GM10847 (cell line): ENCODE results near the gene CR1.

Experiments used
- POLR2A ChIP-seq: IDR thresholded peaks from 2 replicates; pipeline ENCODE4 v1.6.1; 2011; ENCODE audit not compliant: insufficient read length; ENCODE audit errors: extremely low read depth

The CR1 gene

GRCh38 chr1:207581496-207582153 is 85.7 kb downstream of the CR1 start:
- no peak for TF ChIP-seq POLR2A

GRCh38 chr1:207603777-207604176 is 107.8 kb downstream of the CR1 start:
- no peak for TF ChIP-seq POLR2A

- no peak for TF ChIP-seq POLR2A
Observed at GRCh38 chr1:207605444-207606361, 109.7 kb downstream of the CR1 start.

GRCh38 chr1:207606362-207606755 is 110.4 kb downstream of the CR1 start:
- TF ChIP-seq POLR2A: no peak

DNA sequence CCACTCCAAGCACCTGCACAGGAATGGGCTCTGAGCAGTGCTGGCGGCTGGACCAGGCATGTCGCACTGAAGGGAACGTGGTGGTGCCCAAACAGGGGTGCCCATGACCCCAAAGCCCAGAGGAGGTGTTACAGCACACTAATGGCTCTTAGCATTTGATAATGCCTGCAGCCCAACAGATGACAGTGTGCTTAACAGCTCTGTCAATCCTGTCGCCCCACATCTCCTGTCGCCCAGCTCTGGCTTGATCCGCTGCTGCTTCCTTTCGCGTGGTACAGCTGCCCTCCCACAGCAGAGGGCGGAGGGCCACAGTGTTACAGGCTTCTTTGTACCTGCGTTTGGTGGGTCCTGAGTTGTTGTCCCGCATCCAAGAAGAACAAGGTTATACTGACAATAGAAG is 116.8 kb downstream of the CR1 start:
- TF ChIP-seq POLR2A: no peak

DNA sequence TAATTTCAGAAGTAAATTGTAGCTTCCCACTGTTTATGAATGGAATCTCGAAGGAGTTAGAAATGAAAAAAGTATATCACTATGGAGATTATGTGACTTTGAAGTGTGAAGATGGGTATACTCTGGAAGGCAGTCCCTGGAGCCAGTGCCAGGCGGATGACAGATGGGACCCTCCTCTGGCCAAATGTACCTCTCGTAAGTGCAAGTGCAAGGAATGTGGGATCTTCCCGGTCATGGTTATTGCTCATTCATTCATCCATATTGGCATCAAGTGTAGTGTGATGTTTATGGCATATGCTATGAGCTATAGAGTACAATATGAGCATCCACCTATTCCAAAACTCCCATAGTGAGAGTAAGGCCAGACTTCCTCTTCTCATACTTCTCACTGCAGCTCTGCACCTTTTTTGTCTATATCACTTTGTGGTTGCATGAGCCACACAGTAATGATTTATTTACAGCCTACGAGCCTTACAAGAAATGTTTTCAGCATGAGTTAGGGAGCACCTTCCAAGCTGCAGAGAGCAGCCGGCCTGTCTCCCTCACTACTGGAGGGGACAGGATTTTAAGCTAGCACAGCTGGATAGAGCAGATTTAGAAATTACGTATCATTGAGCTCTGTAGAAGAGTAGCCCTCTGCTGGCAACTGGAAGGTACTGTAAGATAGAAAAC is 124.0 kb downstream of the CR1 start:
- no peak for TF ChIP-seq POLR2A

- no peak for TF ChIP-seq POLR2A
Observed at GRCh38 chr1:207620543-207620893, 124.6 kb downstream of the CR1 start.

- no peak for TF ChIP-seq POLR2A
Observed at GRCh38 chr1:207626972-207627337, 131.0 kb downstream of the CR1 start.

DNA sequence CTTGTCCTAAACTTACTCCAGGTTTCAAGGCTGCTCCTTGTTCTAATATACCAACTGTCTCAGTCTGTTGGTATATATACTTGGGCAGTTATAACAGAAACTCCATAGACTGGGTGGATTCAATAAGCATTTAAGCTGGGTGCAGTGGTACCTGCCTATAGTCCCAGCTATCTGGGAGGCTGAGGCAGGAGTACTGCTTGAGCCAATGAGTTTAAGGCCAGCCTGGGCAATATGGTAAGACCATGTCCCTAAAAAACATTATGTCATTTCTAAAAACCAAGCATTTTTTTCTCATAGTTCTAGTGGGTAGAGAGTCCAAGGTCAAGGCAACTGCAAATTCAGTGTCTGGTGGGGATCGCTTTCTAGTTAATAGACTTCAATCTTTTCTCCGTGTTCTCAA is 131.5 kb downstream of the CR1 start:
- no peak for TF ChIP-seq POLR2A

GRCh38 chr1:207628776-207629175 is 132.8 kb downstream of the CR1 start:
- TF ChIP-seq POLR2A: no peak

DNA sequence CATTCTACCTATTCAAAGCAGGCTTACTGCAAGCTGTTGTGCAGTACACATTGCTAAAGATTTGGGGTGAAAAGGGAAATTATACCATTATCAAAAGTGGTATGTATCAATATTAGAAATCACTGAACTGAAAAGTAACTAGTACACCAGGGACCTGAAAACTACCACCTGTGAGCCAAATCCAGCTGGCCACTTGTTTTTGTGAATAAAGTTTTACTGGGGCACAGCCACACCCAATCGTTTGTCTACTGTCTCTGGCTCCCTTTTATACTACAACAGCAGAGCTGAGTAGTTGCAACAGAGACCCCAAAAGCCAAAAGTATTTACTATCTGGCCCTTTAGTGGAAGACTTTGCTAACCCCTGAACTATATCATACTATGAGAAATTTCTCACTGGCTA is 135.2 kb downstream of the CR1 start:
- TF ChIP-seq POLR2A: no peak

GRCh38 chr1:207633226-207633625 is 137.3 kb downstream of the CR1 start:
- TF ChIP-seq POLR2A: no peak

DNA sequence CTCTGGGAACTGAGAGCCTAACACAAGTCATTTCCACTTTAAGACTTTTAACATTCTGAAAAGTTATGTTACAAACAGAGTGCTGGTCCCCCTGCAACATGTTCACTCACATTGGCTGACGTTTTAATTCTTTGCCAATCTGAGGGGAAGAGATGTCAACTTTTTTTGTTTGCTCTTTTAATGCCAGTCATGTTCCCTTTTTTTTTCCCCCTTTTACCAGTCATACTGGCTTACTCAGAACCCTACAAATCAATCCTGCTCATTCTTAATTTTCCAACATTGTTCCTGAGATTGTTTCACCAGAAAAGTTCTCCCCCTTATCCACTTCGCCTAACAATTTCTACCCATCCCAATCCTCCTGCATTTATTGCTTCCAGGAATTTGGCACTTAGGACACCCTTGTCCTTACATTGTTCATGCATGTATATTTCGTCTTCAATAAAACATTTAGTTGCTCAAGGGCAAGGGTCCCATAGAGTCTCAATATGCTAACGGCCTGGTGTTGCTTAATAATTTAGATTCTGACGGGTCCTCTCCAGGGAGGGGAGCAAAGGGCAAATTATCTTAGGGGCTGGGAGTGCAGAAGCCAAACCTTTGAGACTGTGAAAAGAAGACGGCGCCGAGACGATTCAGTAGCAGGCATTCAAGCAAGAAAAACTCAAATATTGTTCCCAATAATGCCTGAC is 148.4 kb downstream of the CR1 start:
- no peak for TF ChIP-seq POLR2A

- no peak for TF ChIP-seq POLR2A
Observed at GRCh38 chr1:207644852-207645634, 149.1 kb downstream of the CR1 start, which contains the start of gene CR1L. Gene CR1L, plus strand, starts transcription at chr1:207645133. Its CDS starts 101 bp downstream, at chr1:207645234.
